ENCODE data around the gene DRAM1. TPM values are rescaled to one million over a fixed set of nuclear protein-coding genes. Genes with fewer than 3 reads are reported as not detected.

Gene DRAM1
- polyA plus RNA-seq, 1 of the 3 experiments (the other 2 are of a cell fraction): 37.4 TPM

- WGBS (ENCODE audit: low lambda C conversion rate): 87% methylated on average over 1 of the region's 1 CpG
- ChIA-PET POLR2A (no interaction called here), CTCF (no interaction called here)
Observed at GRCh38 chr12:101870925-101871324, 6.5 kb upstream of the DRAM1 start.

DNA sequence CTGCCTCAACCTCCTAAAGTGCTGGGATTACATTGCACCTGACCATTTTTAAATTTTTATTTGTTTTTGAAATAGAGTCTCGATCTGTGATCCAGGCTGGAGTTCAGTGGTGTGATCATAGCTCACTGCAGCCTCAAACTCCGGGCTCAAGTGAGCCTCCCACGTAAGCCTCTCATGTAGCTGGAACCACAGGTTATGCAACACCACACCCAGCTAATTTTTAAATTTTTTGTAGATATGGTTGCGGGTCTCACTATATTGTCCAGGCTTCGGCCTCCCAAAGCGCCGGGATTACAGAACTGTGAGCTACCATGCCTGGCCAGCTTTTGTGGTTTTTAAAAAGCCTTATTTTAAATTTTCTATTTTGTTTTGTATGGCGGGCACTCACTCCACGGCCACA, 2.2 kb upstream of the DRAM1 start:
- CTCF ChIA-PET: interaction anchor here (1.0 to 1.7 kb wide), 3 partner anchors 35 to 52 kb away, joined by 3 to 4 read pairs (median 4); partner anchors contain the start of gene GNPTAB
- Histone ChIP-seq H3K9me3 (no peaks in the 10 kb centered on the region), H3K27ac (ENCODE audit: low read depth in 2 of 2, low read length in 1 of 2) (peak overlapping the region in 1 of 2 experiments; percentile 88; a peak in 2 of 4 replicates), H3K9ac (no peak overlapping the region), H3K36me3 (replicated peaks in 1 of 2; ENCODE audit: control insufficient read depth in 1 of 2, insufficient read depth in 2 of 2, low read length in 1 of 2) (no peaks in the 10 kb centered on the region), H3K4me3 (ENCODE audit: low read depth in 2 of 2, low read length in 1 of 2) (no peak overlapping the region), H3K4me2 (no peak overlapping the region), H3K27me3 (ENCODE audit: insufficient read depth) (no peaks in the 10 kb centered on the region), H4K20me1 (ENCODE audit: insufficient read depth) (no peaks in the 10 kb centered on the region), H2AFZ (ENCODE audit: low read depth) (peak overlapping the region; percentile 55; the same call in 1 of the 2 replicates), H3K4me1 (ENCODE audit: control insufficient read depth in 1 of 2, insufficient read depth in 2 of 2, low read depth in 1 of 2, low read length in 1 of 2) (peaks cover 2 to 14% of the 10 kb centered on the region in 2 experiments; a peak in 2 of 4 replicates), H3K79me2 (ENCODE audit: insufficient read depth) (peaks cover 27% of the 10 kb centered on the region), H3K9me2 (no peaks in the 10 kb centered on the region), H3F3A (replicated peaks; ENCODE audit: insufficient read depth) (peaks cover 16% of the 10 kb centered on the region)
- WGBS (ENCODE audit: low lambda C conversion rate): 94% methylated on average over 9 of the region's 9 CpGs
- POLR2A ChIA-PET: no interaction called here
- DNase-seq: no peak
- TF ChIP-seq RXRA (IDR thresholded peaks at IDR 0.05; ENCODE audit: borderline replicate concordance, low read depth) (no peak), MEF2A (IDR thresholded peaks at IDR 0.05; ENCODE audit: borderline replicate concordance, low read depth) (no peak), EZH2phosphoT487 (IDR thresholded peaks at IDR 0.05; ENCODE audit: borderline replicate concordance, low read depth) (no peak), RAD21 (IDR thresholded peaks at IDR 0.05; ENCODE audit: low read length) (no peak), TEAD4 (IDR thresholded peaks at IDR 0.05; ENCODE audit: borderline replicate concordance, insufficient read depth) (no peak), CTCF (IDR thresholded peaks at IDR 0.05) (no peak), NRF1 (IDR thresholded peaks at IDR 0.05; ENCODE audit: low read depth, low read length) (no peak), FOXJ3 (CRISPR knock-in tag; IDR thresholded peaks at IDR 0.05) (no peak), TAF1 (IDR thresholded peaks at IDR 0.05; ENCODE audit: borderline replicate concordance, low read depth, low read length) (no peak), EP300 (IDR thresholded peaks at IDR 0.05; ENCODE audit: borderline replicate concordance in 1 of 2, low read depth in 1 of 2, low read length in 1 of 2) (no peak)
- TF ChIP-seq, protein P1, sequence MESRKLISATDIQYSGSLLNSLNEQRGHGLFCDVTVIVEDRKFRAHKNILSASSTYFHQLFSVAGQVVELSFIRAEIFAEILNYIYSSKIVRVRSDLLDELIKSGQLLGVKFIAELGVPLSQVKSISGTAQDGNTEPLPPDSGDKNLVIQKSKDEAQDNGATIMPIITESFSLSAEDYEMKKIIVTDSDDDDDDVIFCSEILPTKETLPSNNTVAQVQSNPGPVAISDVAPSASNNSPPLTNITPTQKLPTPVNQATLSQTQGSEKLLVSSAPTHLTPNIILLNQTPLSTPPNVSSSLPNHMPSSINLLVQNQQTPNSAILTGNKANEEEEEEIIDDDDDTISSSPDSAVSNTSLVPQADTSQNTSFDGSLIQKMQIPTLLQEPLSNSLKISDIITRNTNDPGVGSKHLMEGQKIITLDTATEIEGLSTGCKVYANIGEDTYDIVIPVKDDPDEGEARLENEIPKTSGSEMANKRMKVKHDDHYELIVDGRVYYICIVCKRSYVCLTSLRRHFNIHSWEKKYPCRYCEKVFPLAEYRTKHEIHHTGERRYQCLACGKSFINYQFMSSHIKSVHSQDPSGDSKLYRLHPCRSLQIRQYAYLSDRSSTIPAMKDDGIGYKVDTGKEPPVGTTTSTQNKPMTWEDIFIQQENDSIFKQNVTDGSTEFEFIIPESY (IDR thresholded peaks at IDR 0.05; ENCODE audit: borderline replicate concordance, low read depth): no peak

More at GRCh38 chr12:101870925-101871324, 6.5 kb upstream of the DRAM1 start:
- Histone ChIP-seq H3K4me1 (ENCODE audit: control insufficient read depth in 1 of 2, insufficient read depth in 2 of 2, low read depth in 1 of 2, low read length in 1 of 2) (peaks cover 0 to 9% of the 10 kb centered on the region in 2 experiments; a peak in 1 of 4 replicates), H3K4me2 (no peak overlapping the region), H3K27ac (ENCODE audit: low read depth in 2 of 2, low read length in 1 of 2) (no peak overlapping the region), H3K9ac (no peak overlapping the region), H3K79me2 (ENCODE audit: insufficient read depth) (no peaks in the 10 kb centered on the region), H3F3A (replicated peaks; ENCODE audit: insufficient read depth) (peaks cover 8% of the 10 kb centered on the region), H4K20me1 (ENCODE audit: insufficient read depth) (no peaks in the 10 kb centered on the region), H3K36me3 (replicated peaks in 1 of 2; ENCODE audit: control insufficient read depth in 1 of 2, insufficient read depth in 2 of 2, low read length in 1 of 2) (no peaks in the 10 kb centered on the region), H3K27me3 (ENCODE audit: insufficient read depth) (no peaks in the 10 kb centered on the region), H3K9me2 (no peaks in the 10 kb centered on the region), H2AFZ (ENCODE audit: low read depth) (no peak overlapping the region), H3K4me3 (ENCODE audit: low read depth in 2 of 2, low read length in 1 of 2) (no peak overlapping the region), H3K9me3 (no peaks in the 10 kb centered on the region)
- no peak for DNase-seq
- TF ChIP-seq RCOR1 (IDR thresholded peaks at IDR 0.05; ENCODE audit: low read length): no peak
- no peak for TF ChIP-seq FOSL2 (IDR thresholded peaks at IDR 0.05; ENCODE audit: borderline replicate concordance, low read depth)
- no peak for TF ChIP-seq RXRA (IDR thresholded peaks at IDR 0.05; ENCODE audit: borderline replicate concordance, low read depth)
- TF ChIP-seq RFX5 (IDR thresholded peaks at IDR 0.05; ENCODE audit: low read length): no peak

Data from SK-N-SH (cell line).